NCI-H524 (cell line): ENCODE measurements around the gene CHD3.
A peak's percentile ranks its signal among the peaks of the same experiment; 100 is the strongest.

ENCODE experiments used
- DNase-seq, 2 experiments: peaks; one replicate each; lab custom pipeline; 2025; lab: John Stamatoyannopoulos, UW

The CHD3 gene

GRCh38 chr17:7888184-7888920 lies at the start of gene CHD3:
Gene CHD3, plus strand, starts transcription at chr17:7888789. Its CDS starts 212 bp downstream, at chr17:7889001.
- peak in 1 of 2 experiments; percentile 18 for DNase-seq

GRCh38 chr17:7839190-7839875 lies 49.3 kb upstream of the CHD3 start:
- DNase-seq, result no peak

GRCh38 chr17:7839876-7840261 lies 48.7 kb upstream of the CHD3 start:
- peak in 1 of 2 experiments; percentile 19 for DNase-seq

- no peak for DNase-seq
Measured at GRCh38 chr17:7840441-7840840, 48.1 kb upstream of the CHD3 start.

DNA sequence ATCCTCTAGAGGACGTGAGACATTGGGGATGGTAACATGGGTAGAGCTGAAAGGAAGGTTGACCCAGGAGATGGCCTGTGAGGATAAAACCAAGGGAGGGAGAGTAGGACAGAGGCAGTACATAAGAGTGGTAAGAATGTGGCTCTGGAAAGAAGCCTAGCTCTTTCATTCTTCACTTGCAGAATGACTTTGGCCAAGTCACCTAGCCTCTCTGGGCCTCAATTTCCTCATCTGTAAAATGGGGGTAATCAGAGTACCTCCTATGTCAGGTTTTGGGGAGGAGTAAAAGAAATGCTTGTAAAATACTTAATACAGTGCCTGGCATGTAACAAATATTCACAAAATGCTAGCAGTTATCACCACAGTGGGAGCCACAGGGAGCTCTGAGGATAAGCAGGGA lies 47.7 kb upstream of the CHD3 start:
- DNase-seq, result no peak

- DNase-seq, result peak; percentile 17 to 37
Measured at GRCh38 chr17:7841396-7841914, 47.1 kb upstream of the CHD3 start.

GRCh38 chr17:7841915-7842379 lies 46.6 kb upstream of the CHD3 start:
- DNase-seq, result peak; percentile 66 to 76

GRCh38 chr17:7842380-7843256 lies 46.0 kb upstream of the CHD3 start:
- DNase-seq, result peak in 1 of 2 experiments; percentile 32

DNA sequence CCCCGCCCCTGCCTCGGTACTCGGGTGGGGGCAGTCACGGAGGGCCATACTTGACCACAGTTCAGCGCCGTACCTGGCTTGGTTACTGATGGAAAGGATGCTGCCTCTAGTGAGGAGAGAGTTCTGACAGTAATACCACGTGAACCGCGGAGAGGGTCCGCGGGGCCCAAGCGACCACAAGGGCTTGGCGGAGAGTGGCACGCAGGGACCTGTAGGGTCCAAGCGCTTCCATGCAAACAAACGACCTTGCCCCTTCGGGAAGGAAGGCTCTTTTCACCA lies 45.4 kb upstream of the CHD3 start:
- no peak for DNase-seq

DNA sequence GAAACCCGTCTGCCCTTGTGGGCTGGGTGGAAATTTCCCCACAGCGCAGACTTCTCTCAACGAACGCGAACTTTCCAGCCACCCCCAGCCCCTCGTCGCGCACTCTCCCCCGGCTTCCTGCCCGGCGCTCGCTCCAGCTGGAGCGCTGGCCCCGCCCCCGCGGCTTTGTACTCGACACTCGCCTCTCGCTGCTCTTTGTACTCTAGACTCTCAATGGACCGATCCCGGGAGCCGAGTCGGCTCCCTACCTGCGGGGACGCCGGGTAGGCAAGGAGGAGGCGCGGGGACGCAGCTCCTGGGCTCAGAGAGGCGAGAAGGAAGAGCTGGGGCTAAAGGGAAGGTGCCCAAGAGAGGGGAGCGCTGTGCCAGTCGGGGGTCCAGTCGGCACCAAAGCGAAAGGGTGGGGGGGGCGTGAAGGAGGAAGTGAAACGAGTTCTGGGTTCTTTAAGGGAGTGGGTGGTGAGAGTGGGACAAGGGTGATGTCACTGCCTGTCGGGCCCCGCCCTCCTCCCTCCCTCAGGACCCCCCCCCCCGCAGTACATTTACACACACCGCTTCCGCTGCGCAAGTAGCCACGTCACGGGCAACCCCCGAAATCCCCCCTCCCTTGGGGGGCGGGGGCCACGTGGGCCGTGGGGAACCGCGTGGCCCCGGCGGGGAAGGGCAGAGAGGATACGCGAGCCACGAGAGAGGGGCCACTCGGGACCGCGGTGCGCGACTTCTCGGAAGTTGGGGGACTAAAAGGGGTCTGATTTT lies 44.9 kb upstream of the CHD3 start:
- DNase-seq, result peak in 1 of 2 experiments; percentile 33

- DNase-seq, result peak; percentile 51 to 68
Measured at GRCh38 chr17:7844292-7845154, 44.1 kb upstream of the CHD3 start.

DNA sequence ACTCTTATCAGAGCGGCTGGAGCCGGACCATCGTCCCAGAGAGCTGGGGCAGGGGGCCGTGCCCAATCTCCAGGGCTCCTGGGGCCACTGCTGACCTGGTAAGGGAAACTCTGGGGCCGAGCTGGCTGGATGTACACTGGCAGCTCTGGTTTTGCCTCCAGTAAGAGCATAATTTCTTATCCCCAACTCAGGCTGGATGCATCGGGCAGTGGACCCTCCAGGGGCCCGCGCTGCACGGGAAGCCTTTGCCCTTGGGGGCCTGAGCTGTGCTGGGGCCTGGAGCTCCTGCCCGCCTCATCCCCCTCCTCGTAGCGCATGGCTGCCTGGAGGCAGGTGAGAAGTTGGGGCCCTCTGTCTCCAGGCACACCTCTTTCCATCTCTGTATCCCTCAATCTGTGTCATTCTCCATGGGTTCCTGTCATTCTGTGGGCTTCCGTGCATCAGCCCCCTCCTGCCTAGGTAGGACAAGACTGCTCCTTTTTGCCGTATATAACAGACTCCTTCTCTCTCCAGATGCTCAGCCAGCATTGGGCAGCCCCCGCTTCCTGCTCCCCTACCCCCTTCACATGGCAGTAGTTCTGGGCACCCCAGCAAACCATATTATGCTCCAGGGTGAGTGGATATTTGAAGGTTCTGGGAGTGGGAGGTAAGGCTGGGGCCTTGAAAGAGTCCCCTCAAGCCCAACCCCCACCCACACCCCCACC lies 43.1 kb upstream of the CHD3 start:
- no peak for DNase-seq

- DNase-seq, result no peak
Measured at GRCh38 chr17:7846063-7846735, 42.4 kb upstream of the CHD3 start.

DNA sequence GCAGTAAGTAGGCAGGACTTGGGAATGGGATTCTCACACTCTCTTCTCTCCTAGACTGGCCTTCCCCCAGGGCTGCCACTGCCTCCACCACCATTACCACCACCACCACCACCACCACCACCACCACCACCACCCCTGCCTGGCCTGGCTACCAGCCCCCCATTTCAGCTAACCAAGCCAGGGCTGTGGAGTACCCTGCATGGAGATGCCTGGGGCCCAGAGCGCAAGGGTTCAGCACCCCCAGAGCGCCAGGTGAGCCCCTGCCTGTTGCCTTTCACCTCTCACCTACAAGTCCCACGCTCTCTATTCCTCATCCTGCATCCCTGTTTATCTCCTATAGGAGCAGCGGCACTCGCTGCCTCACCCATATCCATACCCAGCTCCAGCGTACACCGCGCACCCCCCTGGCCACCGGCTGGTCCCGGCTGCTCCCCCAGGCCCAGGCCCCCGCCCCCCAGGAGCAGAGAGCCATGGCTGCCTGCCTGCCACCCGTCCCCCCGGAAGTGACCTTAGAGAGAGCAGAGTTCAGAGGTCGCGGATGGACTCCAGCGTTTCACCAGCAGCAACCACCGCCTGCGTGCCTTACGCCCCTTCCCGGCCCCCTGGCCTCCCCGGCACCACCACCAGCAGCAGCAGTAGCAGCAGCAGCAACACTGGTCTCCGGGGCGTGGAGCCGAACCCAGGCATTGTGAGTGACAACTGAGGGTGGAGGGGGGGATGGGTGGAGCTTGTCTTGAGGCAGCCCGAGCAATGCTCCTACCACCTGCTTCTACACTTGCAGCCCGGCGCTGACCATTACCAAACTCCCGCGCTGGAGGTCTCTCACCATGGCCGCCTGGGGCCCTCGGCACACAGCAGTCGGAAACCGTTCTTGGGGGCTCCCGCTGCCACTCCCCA lies 41.6 kb upstream of the CHD3 start:
- DNase-seq, result no peak

DNA sequence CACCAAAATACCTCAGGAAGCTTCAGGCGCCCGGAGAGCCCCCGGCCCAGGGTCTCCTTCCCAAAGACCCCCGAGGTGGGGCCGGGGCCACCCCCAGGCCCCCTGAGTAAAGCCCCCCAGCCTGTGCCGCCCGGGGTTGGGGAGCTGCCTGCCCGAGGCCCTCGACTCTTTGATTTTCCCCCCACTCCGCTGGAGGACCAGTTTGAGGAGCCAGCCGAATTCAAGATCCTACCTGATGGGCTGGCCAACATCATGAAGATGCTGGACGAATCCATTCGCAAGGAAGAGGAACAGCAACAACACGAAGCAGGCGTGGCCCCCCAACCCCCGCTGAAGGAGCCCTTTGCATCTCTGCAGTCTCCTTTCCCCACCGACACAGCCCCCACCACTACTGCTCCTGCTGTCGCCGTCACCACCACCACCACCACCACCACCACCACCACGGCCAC lies 40.4 kb upstream of the CHD3 start:
- no peak for DNase-seq

DNA sequence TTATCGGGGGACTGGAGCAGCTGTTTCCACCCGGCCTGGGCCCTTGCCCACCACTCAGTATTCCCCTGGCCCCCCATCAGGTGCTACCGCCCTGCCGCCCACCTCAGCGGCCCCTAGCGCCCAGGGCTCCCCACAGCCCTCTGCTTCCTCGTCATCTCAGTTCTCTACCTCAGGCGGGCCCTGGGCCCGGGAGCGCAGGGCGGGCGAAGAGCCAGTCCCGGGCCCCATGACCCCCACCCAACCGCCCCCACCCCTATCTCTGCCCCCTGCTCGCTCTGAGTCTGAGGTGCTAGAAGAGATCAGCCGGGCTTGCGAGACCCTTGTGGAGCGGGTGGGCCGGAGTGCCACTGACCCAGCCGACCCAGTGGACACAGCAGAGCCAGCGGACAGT lies 39.9 kb upstream of the CHD3 start:
- DNase-seq, result no peak

- DNase-seq, result no peak
Measured at GRCh38 chr17:7849130-7849750, 39.3 kb upstream of the CHD3 start.
